EH (cell line): ENCODE data around the gene KLC3.

Experiments
- DNase-seq: peaks from one replicate; pipeline ENCODE4 v3.0.0-alpha.2; 2015; ENCODE audit warnings: low read depth

KLC3 gene

DNA sequence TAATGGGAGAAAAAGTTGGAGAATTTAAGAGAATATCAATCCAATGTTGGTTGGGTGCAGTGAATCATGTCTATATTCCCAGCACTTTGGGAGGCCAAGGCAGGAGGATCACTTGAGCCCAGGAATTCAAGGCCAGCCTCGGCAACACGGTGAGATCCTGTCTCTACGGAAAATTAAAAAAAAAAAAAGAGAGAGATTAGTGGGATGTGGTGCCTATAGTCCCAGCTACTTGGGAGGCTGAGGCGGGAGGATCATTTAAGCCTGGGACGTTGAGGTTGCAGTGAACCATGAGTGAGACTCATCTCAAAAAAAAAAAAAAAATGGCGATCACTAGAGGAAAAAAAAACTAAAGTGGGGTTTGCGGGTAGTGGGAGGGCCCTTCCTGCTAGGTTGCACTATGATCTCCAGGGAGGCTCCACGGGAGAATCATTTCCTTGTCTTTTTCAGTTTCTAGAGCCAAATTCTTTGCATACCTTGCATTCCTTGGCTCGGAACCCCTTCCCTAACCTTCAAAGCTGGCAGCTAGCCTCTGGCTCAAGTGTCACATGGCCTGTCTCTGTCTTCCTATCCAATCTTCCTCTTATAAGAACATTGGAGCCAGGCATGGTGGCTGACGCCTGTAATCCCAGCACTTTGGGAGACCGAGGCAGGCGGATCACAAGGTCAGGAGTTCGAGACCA is 35.6 kb downstream of the KLC3 start:
- peak; percentile 99 for DNase-seq

DNA sequence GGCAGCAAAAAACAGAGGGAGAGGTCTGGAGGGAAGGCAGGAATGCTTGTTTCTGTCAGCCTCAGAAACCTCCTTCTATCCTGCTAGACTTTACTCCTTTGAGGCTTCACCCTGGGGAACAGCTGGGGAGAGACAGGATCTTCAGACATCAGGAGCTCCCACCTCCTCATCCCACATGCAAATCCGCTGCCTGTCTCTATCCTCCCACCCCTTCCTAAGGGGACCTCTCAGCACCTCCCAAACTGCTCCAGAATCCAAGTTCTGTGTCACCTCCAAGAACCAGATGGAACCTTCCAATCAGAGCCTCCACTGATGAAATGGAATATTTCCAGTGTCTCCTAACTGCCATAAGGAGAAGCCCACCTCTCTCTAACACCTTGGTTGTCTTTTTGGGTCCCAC is 39.6 kb downstream of the KLC3 start:
- DNase-seq, result no peak

- DNase-seq, result no peak
Measured at GRCh38 chr19:45382426-45382825, 41.9 kb downstream of the KLC3 start.

DNA sequence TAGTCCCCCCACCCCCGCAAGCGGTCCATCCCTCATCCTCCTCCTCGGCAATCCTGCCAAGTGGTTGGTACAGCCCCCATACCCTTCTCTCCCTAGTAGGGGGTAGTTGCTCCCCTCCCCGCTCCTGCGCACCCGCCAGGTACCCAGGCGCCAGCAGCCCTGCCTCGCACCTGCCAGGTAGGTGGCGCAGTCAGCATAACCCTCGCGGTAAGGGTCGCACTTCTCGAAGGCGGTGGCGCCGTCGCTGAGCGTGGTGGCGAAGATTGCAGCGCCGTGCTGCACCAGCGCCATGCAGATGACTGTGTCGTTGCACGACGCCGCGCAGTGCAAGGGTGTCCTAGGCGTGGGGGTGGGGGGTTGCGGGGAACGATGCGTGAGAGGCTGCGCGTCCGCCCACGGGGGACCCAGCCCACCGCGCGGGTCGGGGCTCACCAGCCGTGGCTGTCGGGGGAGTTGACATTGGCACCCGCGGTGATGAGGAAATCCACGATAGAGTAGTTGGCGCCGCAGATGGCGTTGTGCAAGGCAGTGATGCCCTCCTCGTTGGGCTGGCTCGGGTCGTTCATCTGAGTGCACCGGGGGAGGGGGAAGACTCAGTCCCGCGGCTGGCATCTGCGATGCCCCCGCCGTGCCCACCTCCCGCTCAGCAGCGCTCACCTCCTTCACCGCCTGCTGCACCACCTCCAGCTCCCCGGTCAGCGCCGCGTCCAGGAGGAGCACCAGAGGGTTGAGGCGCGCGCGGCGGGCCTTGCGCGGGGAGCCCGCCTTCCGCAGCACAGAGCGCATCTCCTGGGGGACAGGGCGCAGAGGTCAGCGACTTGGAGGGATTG is 45.1 kb downstream of the KLC3 start:
- no peak for DNase-seq

DNA sequence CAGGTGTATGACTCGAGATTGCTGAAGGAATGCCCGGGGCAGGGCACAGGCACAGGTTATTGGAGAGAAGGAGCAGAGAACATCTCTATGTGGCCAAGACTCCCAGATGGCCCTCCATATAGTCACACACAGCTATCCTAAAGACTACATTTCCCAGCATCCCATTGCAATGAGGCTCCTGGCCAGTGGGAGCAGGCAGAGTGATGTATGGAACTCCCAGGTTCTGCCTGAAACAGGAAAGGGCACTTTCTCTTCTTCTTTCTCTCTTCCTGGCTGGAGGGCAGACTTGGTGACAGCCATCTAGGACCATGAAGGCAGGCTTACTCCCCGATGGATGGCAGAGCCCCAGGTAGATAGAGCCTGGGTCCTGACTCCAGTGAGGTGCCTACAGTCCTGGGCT is 50.8 kb downstream of the KLC3 start:
- DNase-seq, result peak; percentile 48

DNA sequence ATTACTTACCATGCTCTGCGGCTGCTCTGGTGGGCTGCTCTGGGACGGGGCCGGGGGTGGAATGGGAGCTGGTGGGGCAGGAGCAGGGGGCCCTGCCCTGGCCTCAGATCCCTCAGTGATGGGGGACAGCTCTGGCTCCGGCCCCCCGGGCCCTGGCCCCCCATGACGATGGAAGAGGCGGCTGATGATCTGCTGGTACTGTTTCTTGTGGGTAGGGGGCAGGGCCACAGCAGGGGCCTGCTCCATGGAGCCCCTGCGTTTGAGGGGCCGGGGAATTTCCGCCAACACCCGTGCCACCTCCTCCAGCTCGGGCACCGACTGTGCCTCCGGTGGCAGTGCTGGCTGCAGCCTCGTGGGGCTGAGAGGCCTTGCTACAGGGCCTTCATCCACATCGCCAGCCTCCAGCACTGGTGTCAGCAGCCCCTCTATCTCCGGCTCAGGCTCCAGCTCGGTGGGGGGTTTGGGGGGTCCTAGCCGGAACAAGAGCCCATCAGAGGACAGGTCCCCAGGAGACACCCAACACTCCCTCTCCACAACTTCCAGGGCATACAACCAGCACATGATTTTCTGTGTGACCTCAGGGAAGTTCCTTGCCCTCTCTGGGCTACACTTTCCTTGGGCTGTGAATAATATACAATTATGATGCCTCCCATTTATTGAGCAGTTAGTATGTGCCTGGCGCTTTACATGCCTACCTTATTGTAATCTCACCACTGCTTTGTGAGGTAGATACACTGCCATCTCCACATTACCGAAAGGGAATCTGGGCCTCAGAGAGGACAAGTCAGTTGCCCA is 51.5 kb downstream of the KLC3 start:
- DNase-seq, result no peak

DNA sequence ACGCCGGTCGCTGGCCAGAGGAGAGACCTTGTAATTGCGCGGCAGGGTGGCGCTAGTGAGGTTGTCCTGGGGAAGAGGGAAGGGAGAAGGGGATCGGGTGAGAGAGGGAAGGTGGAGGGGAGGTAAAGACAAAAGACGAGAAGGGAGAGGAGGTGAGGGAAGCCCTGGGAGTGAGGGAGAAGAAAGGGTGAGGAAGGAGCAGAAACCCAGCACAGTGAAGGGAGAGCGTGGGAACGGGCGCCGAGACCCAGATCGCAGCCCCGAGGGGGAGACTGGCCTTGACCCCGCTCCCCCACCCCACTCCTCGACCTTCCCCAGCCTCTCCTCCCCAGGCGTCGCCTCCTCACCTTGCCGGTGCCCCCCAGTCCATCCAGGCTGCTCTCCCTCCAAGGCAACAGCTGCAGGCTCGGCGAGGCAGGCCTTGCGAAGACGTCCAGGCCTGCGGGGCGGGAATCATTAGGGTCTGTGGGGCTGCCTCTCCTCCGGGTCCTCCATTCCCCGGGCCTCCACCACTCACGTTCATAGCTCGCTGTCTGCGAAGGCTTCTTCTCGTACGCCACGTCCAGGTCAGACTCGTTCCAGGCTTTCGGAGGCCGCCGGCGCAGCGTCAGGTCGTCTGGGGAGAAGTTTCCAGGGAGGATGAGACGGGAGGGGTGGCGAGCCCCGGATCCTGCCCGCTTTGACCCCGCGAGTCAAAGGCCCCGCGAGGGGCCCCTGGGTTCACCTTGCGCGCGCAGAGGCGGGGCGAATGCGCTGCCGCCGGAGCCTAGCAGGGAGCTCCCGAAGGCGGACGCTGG is 55.5 kb downstream of the KLC3 start:
- DNase-seq, result no peak

- DNase-seq, result no peak
Measured at GRCh38 chr19:45400192-45400591, 59.6 kb downstream of the KLC3 start.
